Peyer's patch (tissue), 4 donors: ENCODE results near the gene TM4SF4.

Source experiments
- POLR2A ChIP-seq, 2 donors: fragments of 450-650 bp; IDR thresholded peaks; one replicate each; pipeline ENCODE4 v1.5.1; 2017; ENCODE audit warnings: antibody characterized with exemption in 2 of 2, mild to moderate bottlenecking in 2 of 2, moderate library complexity in 2 of 2
- TF ChIP-seq, protein P1 (sequence below), 6 experiments: fragments of 450-650 bp in 4 of 6; fragments of 200-600 bp in 2 of 6; sonication (generic) in 1 of 6; IDR thresholded peaks; one replicate each; pipeline ENCODE4 v1.5.1; 2017 to 2019; ENCODE audit warnings: antibody characterized with exemption in 6 of 6, mild to moderate bottlenecking in 3 of 6, moderate library complexity in 1 of 6

DNA sequence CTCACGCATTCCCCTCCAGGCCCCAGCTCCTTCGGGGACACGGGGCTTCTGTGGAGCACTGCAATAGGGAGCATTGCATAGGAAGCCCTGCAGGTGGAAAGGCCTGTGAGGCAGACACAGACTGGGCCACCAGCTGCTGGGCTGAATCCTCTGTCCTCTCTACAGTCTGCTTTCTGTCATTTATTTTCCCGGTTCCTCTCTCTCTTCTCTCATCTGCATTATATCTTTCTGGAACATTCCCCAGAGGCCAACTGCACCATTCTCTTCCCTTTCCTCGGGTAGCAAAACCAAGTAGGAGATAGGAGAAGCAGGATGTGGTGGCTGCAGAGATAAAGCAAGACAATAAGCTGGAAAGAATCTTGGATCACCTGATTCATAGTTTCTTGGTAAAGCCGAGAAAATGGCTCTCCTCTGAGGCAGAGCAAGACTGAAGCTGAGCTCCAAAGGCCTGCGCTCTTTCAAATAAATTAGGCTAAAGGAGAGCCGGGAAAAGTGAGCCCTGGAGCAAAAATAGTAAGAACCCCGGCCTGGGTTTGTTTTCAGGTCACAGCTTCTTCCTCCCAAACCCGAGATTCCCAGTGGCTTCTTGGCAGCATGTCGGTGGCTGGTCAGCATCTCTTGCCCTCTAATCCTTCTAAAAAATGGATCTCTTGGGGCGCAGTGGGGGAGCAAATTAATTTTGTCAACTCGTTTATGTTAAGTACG, 5.3 kb downstream of the TM4SF4 start:
- TF ChIP-seq, protein P1, sequence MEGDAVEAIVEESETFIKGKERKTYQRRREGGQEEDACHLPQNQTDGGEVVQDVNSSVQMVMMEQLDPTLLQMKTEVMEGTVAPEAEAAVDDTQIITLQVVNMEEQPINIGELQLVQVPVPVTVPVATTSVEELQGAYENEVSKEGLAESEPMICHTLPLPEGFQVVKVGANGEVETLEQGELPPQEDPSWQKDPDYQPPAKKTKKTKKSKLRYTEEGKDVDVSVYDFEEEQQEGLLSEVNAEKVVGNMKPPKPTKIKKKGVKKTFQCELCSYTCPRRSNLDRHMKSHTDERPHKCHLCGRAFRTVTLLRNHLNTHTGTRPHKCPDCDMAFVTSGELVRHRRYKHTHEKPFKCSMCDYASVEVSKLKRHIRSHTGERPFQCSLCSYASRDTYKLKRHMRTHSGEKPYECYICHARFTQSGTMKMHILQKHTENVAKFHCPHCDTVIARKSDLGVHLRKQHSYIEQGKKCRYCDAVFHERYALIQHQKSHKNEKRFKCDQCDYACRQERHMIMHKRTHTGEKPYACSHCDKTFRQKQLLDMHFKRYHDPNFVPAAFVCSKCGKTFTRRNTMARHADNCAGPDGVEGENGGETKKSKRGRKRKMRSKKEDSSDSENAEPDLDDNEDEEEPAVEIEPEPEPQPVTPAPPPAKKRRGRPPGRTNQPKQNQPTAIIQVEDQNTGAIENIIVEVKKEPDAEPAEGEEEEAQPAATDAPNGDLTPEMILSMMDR (IDR thresholded peaks at IDR 0.05) = no peak
- no peak for TF ChIP-seq POLR2A (IDR thresholded peaks at IDR 0.05)
